SK-N-SH treated with all-trans-retinoic acid at 6 μM for 48 hours (cell line): ENCODE results near the gene DUSP16.

ENCODE experiments used
- ARNTL ChIP-seq: fragments of 450-650 bp; formaldehyde crosslinking; IDR thresholded peaks from 2 replicates; pipeline ENCODE4 v1.5.0; 2020; ENCODE audit warnings: low read depth, mild to moderate bottlenecking, moderate library complexity, borderline replicate concordance
- BACH2 ChIP-seq: fragments of 250-450 bp; sonication (Bioruptor Pico); IDR thresholded peaks from 2 replicates; pipeline ENCODE4 v1.9.0; 2021; ENCODE audit warnings: mild to moderate bottlenecking, borderline replicate concordance
- CSDC2 ChIP-seq: fragments of 250-450 bp; sonication (Bioruptor Pico); IDR thresholded peaks from 2 replicates; pipeline ENCODE4 v1.5.0; 2020; ENCODE audit warnings: mild to moderate bottlenecking, moderate library complexity
- CSRNP3 ChIP-seq: fragments of 250-450 bp; sonication (Bioruptor Pico); IDR thresholded peaks from 2 replicates; pipeline ENCODE4 v1.5.1; 2021; ENCODE audit warnings: mild to moderate bottlenecking, moderate library complexity
- ESRRG ChIP-seq: fragments of 250-450 bp; sonication (Bioruptor Pico); IDR thresholded peaks from 2 replicates; pipeline ENCODE4 v1.6.1; 2021; ENCODE audit warnings: mild to moderate bottlenecking
- OSR1 ChIP-seq: fragments of 250-450 bp; sonication (Bioruptor Pico); IDR thresholded peaks from 2 replicates; pipeline ENCODE4 v1.8.0; 2022; ENCODE audit warnings: moderate library complexity, mild to moderate bottlenecking, inconsistent platforms
- ZNF565 ChIP-seq: fragments of 450-650 bp; formaldehyde crosslinking; conservative IDR thresholded peaks from 2 replicates; pipeline ENCODE4 v1.5.0; 2020; ENCODE audit warnings: low read depth, mild to moderate bottlenecking, moderate library complexity
- ZNF8 ChIP-seq: fragments of 450-650 bp; formaldehyde crosslinking; IDR thresholded peaks from 2 replicates; pipeline ENCODE4 v1.5.0; 2020; ENCODE audit warnings: mild to moderate bottlenecking, moderate library complexity
- TF ChIP-seq, protein P1 (sequence below): fragments of 250-450 bp; sonication (Bioruptor Pico); IDR thresholded peaks from 2 replicates; pipeline ENCODE4 v1.5.1; 2020; ENCODE audit warnings: low read depth, mild to moderate bottlenecking, moderate library complexity

GRCh38 chr12:12520273-12520672, 42.4 kb downstream of the DUSP16 start:
- no peak for TF ChIP-seq ESRRG (CRISPR knock-in tag)
- TF ChIP-seq ZNF8 (CRISPR knock-in tag): no peak
- no peak for TF ChIP-seq ARNTL (CRISPR knock-in tag)
- TF ChIP-seq ZNF565: no peak
- TF ChIP-seq CSDC2: no peak
- no peak for TF ChIP-seq CSRNP3 (CRISPR knock-in tag)
- no peak for TF ChIP-seq OSR1 (CRISPR knock-in tag)
- TF ChIP-seq, protein P1, sequence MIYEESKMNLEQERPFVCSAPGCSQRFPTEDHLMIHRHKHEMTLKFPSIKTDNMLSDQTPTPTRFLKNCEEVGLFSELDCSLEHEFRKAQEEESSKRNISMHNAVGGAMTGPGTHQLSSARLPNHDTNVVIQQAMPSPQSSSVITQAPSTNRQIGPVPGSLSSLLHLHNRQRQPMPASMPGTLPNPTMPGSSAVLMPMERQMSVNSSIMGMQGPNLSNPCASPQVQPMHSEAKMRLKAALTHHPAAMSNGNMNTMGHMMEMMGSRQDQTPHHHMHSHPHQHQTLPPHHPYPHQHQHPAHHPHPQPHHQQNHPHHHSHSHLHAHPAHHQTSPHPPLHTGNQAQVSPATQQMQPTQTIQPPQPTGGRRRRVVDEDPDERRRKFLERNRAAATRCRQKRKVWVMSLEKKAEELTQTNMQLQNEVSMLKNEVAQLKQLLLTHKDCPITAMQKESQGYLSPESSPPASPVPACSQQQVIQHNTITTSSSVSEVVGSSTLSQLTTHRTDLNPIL: no peak
- TF ChIP-seq BACH2 (CRISPR knock-in tag): no peak
